GM21619 (cell line): ENCODE results near the gene NECAP2.
"Not testable (repeated sequence)": the region's sequence is repeated elsewhere in the genome, so short reads cannot be mapped to it uniquely, and the experiment has no call there.

Experiments
- ATAC-seq: cut with Tn5 transposase; IDR thresholded peaks from one replicate; pipeline ENCODE4 v1.9.1; 2021; ENCODE audit not compliant: unreplicated experiment

The NECAP2 gene

GRCh38 chr1:16456151-16456550 is 15.6 kb downstream of the NECAP2 start:
- ATAC-seq: not testable (repeated sequence)

GRCh38 chr1:16458831-16459230 is 18.3 kb downstream of the NECAP2 start:
- ATAC-seq: no peak

DNA sequence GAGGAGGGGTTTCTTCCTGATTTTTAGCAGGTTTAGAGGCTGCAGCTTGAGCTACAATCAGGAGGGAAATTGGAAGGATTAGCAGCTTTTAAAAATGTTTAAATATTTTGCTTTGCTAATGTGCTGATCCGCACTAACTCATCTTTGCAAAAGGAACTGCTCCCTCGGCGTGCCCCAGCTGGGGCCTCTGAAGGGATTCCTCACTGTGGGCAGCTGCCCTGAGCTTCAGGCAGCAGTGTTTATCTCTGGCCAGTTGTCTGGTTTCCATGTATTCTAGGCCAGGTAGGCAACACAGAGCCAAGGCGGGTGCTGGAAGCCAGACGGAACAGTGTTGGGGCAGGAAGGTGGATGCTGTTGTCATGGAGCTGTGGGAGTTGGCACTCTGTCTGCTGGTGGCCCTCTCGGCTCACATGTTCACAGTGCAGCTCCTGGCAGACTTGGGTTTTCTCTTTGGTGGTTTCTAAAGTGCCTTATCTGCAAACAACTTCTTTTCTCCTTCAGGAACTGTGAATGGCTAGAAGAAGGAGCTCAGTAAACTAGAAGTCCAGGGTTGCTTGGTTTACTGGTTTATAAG is 18.9 kb downstream of the NECAP2 start:
- ATAC-seq: no peak

- no peak for ATAC-seq
These were observed 21.2 kb downstream of the NECAP2 start for GRCh38 chr1:16461681-16462080.

DNA sequence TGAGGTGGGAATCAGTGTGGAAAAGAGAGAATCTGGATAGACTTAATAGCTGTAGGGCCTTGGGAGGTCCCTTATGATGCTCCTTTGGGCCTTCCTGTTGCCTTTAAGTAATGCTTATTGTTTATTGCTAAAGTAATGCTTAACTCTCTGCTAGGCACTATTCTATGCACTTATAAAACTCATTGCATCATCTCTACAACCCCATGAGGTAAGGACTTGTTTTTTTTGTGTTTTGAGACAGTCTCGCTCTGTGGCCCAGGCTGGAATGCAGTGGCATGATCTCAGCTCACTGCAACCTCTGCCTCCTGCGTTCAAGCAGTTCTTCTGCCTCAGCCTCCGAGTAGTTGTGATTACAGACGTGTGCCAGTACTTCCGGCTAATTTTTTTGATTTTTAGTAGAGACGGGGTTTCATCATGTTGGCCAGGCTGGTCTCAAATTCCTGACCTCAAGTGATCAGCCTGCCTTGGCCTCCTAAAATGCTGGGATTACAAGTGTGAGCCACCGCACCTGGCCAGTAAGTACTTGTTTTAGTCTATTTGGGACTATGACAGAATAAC is 22.3 kb downstream of the NECAP2 start:
- no peak for ATAC-seq

DNA sequence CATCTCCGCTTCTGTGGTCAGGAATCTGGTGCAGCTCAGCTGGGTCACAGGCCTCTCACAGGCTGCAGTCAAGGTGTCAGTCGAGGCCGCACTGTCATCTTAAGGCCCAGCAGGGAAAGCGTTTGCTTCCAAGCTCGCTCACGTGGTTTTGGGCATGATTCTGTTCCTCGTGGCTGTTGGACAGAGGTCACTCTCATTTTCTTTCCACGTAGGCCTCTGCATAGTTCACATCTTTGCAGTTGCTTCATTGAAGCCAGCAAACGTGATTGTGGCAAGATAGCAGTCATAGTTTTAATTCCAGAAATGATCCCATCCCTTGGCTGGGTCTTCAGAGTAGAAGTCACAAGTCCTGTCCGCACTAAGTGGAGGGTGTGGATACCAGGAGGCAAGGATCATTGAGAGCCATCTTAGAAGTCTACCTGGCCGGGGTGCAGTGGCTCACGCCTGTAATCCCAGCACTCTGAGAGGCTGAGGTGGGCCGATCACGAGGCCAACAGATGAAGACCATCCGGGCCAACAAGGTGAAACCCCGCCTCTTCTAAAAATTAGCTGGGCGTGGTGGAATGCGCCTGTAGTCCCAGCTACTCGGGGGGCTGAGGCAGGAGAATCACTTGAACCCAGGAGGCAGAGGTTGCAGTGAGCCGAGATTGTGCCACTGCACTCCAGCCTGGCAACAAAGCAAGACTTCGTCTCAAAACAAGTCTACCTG is 24.5 kb downstream of the NECAP2 start:
- ATAC-seq: no peak

- no peak for ATAC-seq
These were observed 28.0 kb downstream of the NECAP2 start for GRCh38 chr1:16468558-16468957.

GRCh38 chr1:16474166-16474800 is 33.8 kb downstream of the NECAP2 start:
- no peak for ATAC-seq

- not testable (repeated sequence) for ATAC-seq
These were observed 34.4 kb downstream of the NECAP2 start for GRCh38 chr1:16474891-16475290.

DNA sequence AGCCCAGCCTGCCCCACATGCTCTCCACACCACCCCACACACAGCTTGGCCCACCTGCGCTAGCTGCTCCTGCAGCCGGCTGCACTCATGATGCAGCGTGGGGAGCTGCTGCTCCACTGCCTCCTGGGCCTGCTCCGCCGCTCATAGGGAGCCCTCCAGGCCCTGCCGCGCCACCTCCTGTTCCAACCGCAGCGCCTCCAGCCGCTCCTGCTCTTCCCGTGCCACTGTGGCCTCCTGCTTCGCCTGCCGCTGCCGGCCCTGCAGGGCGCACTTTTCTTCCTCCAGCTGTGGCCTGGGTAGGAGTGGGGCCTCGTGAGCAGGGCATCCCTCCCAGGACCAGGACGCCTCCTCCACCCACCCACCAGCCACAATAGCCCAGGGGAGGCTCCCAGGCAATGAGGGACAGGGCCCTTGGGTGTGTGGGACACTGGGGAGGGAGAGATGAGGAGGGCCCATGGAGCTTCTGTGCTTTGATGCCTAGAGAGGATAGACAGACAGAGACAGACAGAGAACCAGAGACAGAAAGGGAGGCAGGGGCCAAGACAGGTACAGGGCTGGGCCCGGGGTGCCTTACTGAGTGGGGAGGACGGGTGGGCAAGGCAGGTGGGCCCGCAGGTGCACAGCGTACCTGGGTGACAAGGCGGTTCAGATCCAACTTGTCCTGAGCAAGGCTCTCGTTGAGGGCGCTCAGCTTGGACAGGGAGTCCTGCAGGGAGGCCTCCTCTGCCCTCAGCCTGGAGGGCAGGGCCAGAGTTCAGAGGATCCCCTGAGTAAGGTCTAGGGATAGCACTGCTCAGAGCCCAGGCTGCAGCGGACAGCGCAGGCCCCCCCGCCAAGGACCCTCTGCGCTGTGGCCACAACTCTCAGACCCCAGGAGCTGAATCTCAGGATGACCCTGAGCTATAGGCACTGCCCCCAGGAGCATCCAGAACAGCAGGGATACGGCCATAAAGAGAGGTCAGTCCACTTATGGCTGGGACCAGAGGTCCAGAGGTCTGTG is 35.5 kb downstream of the NECAP2 start:
- ATAC-seq: not testable (repeated sequence)

DNA sequence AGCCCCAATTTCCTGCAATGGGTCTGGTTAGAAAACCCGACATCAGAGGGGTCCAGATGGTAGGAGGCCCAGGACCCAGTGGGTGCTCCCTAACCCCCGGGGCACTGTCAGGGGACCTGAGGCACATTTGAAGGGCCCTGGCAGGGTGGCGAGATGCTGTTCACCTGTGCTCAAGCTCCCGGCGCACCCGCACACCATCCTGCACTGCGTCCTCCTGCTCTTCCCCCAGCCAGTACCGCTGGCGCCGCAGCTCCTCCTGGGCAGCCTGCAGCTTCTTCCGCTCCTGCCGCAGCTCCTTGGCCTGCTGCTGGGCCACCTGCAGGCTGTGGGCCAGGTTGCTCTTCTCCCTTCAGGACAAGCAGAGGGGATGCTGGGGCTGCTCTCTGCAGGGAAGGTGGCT is 37.6 kb downstream of the NECAP2 start:
- ATAC-seq: no peak

- not testable (repeated sequence) for ATAC-seq
These were observed 42.6 kb downstream of the NECAP2 start for GRCh38 chr1:16483146-16483545.

- not testable (repeated sequence) for ATAC-seq
These were observed 43.3 kb downstream of the NECAP2 start for GRCh38 chr1:16483639-16484500.

GRCh38 chr1:16484501-16484835 is 43.9 kb downstream of the NECAP2 start:
- no peak for ATAC-seq

- no peak for ATAC-seq
These were observed 44.4 kb downstream of the NECAP2 start for GRCh38 chr1:16484931-16485330.

GRCh38 chr1:16486316-16486715 is 45.8 kb downstream of the NECAP2 start:
- ATAC-seq: not testable (repeated sequence)

DNA sequence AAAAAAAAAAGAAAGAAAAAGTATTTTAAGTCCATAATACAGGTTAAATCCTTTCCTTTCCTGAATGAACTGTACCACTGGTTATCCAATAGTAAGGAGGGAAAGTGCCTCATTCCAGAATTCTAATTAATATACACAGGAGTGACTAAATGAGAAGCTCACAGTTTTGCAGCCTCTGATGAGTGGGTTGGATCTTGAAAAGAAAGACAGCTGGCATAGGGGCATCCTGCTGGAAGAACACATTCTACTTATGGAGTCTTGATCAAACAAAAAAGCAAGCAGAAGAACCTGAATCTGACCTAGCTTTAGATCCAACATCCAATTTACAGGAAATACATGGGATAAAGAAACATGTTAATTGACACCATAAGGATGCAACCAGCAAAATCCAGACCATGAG is 46.5 kb downstream of the NECAP2 start:
- not testable (repeated sequence) for ATAC-seq

DNA sequence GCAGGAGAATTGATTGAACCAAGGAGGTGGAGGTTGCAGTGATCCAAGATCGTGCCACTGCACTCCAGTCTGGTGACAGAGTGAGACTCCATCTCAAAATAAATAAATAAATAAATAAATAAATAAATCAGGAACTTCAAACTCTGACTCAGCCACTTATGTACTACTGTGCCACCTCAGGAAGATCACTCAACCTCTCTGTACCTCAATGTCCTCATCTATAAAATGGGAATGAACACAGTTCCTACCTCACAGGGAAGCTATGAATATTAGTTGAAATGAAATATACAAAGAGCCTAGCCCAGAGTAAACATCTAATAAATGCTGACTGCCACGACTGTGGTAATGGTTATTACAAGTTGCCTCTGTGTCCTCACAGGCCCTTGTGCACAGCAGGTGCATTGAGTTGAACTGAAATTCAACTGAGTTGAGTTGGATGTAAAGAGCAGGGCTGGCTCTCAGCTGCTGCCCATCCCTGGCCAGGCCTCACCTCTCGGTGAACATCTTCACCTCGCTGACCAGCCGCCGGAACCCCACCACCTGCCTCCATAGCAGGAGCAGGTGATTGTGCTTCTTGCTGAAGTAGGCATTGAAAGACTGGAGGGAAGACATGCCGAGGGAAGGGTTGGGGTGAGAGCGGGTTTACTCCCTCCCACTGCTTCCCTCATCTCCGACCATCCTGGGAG is 48.8 kb downstream of the NECAP2 start:
- ATAC-seq: not testable (repeated sequence)

- no peak for ATAC-seq
These were observed 50.6 kb downstream of the NECAP2 start for GRCh38 chr1:16491056-16491675.
